Measurements from ENCODE around the gene PLAC8L1. TPM values are rescaled to one million over a fixed set of nuclear protein-coding genes. Genes with fewer than 3 reads are reported as not detected.
A peak's percentile ranks its signal among the peaks of the same experiment; 100 is the strongest.

PLAC8L1 gene
- total RNA-seq, 1 experiment from 2014 or later: not detected

DNA sequence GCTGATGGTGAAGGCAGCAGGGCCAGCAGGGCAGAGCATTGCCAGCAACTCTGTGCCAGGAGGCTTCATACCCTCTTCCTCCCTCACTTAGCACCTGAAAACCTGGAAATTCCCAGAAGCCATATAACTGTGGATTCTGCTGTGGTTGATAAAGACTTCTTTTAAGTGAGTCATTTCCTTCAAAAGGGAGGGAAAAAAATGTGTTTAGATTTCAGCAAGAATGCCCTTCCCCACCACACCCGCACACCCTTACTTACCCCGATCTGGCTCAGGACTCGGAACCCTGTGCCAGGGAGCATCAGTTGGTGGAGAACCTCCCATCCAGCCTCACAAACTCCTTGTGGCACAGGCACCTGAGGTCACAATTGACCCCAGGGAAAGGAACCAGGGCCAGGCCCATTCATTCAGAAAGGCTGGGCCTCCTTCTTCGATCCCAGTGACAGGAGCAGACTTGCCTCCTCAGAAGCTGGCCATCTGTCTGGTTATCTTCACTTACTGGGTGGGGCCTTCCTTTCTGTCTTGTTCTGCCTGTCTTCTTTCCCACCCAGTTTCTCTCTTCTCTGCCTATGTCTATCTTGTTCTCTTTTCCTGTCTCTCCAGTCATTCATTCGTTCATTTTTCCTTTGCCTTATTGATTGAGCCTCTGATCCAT is 62.6 kb downstream of the PLAC8L1 start:
- DNase-seq (ENCODE audit: low read depth): peak; percentile 43

DNA sequence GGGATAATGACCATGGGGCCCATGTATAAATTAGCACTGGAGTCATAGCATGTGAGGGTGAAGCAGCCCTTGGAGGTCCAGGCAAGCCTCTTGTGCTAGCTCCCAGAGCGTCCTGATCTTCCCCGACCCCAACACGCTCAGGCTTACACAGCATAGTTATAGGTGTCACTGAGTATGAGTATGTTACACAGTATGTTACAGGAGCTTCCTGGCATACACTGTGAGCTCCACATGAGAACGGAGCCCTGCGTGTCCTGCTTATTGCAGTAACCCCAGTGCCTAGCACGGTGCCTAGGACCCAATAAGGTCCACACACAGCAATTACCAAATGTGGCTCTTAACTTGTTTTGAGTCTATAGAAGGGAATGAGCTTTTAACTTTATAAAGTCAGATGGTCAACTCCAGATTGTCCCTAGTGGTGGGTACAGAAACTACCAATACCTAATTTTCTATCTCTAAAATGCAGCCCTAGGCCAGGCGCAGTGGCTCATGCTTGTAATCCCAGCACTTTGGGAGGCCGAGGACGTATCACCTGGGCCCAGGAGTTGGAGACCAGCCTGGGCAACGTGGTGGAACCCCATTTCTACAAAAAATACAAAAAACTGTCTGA is 64.1 kb downstream of the PLAC8L1 start:
- DNase-seq (ENCODE audit: low read depth): peak; percentile 7

DNA sequence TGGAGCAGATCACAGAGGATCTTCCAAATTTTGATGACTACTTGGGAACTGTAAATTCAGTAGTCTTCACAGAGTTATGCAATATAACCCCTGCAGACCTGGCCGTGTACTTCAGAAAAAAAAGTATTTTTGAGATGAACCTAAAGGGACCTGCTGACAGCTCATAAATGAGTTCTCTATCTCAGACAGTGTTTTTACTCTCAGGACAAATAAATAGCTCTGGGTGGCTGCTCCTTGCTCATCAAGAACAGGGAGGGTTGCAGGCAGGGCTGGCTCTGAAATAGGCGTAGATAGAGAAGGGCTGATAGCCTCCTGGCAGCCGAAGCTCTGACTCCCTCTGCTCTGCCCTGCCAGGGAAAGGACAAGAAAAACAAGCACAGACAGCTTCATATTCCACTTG is 64.8 kb downstream of the PLAC8L1 start:
- no peak for DNase-seq (ENCODE audit: low read depth)

DNA sequence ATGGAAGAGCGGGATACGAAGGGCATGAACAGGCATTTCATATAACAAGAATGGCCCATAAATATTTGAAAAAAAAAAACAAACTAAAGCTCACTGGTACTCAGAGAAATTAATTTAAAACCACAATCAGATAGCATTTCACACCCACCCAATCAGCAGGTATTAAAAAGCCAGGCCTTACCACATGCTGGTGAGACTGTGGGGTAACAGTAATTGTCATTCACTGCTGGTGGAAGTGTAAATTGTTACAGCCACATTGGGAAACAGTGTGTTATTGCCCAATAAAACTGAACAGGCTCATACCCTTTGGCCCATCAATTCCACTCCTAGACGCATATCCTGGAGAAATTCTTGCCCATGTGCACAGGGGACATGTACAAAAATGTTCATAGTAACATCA is 66.0 kb downstream of the PLAC8L1 start:
- no peak for DNase-seq (ENCODE audit: low read depth)

DNA sequence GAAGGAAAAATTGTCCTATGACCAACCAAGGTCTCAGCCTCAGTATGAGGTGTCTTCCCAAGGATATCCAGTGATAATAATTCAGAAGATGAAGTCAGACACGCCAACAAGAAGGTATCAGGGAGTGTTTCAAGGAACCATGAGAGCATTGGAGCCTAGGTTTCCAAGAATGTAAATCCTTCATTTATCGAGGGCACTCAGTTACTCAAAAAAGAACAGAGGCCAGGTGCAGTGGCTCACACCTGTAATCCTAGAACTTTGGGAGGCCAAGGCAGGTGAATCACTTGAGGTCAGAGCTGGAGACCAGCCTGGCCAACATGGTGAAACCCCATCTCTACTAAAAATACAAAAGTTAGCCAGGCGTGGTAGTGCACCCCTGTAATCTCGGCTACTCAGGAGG is 70.8 kb downstream of the PLAC8L1 start:
- DNase-seq (ENCODE audit: low read depth): no peak

Other genes starting within 250 kb of the PLAC8L1 start
- gene GRXCR2, start 232.6 kb downstream of the PLAC8L1 start, total RNA-seq (2014; rRNA removed): not detected in 2 replicates
- gene SH3RF2, start 169.0 kb downstream of the PLAC8L1 start, total RNA-seq (2014; rRNA removed): 1.2 and 1.9 TPM in 2 replicates
- 76.7 and 90.0 TPM in 2 replicates for gene LARS1, start 77.1 kb upstream of the PLAC8L1 start, total RNA-seq (2014; rRNA removed)
- 16.3 and 20.5 TPM in 2 replicates for gene RBM27, start 98.0 kb upstream of the PLAC8L1 start, total RNA-seq (2014; rRNA removed)
- gene POU4F3, start 233.3 kb upstream of the PLAC8L1 start, total RNA-seq (2014; rRNA removed): 0.06 TPM in 1 of 2 replicates, not detected in the other